SK-N-SH (cell line): ENCODE data around the gene UBASH3B.

Source experiments
- TF ChIP-seq, protein P1 (sequence below): fragments of 200-600 bp; sonication (generic); IDR thresholded peaks from 2 replicates; pipeline ENCODE4 v1.6.1; 2017; ENCODE audit warnings: antibody characterized with exemption, mild to moderate bottlenecking, moderate library complexity
- TF ChIP-seq, protein P2 (sequence below): IDR thresholded peaks from 2 replicates; pipeline ENCODE4 v1.6.1; 2012; ENCODE audit warnings: mild to moderate bottlenecking, low read depth, low read length, moderate library complexity

DNA sequence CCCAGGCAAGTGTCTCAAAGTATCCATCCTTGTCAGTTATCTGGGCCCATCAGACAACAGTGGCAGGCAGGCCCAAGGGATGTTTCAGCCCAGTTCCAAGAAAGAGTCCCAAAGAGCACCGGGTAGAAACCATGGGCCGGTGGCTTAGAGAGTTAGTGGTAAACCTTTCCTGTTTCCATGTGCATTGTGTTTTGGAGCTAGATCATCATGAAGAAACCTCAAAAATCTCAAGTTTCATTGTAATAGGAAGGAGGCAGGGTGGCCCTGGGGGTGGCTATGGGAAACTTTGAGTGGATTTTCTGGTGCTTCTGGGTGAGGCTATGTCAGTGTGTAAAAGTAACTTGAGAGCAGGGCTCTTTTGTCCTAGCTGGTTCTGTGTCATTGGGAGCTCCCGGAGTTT is 68.1 kb downstream of the UBASH3B start:
- TF ChIP-seq, protein P1, sequence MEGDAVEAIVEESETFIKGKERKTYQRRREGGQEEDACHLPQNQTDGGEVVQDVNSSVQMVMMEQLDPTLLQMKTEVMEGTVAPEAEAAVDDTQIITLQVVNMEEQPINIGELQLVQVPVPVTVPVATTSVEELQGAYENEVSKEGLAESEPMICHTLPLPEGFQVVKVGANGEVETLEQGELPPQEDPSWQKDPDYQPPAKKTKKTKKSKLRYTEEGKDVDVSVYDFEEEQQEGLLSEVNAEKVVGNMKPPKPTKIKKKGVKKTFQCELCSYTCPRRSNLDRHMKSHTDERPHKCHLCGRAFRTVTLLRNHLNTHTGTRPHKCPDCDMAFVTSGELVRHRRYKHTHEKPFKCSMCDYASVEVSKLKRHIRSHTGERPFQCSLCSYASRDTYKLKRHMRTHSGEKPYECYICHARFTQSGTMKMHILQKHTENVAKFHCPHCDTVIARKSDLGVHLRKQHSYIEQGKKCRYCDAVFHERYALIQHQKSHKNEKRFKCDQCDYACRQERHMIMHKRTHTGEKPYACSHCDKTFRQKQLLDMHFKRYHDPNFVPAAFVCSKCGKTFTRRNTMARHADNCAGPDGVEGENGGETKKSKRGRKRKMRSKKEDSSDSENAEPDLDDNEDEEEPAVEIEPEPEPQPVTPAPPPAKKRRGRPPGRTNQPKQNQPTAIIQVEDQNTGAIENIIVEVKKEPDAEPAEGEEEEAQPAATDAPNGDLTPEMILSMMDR: no peak
- TF ChIP-seq, protein P2, sequence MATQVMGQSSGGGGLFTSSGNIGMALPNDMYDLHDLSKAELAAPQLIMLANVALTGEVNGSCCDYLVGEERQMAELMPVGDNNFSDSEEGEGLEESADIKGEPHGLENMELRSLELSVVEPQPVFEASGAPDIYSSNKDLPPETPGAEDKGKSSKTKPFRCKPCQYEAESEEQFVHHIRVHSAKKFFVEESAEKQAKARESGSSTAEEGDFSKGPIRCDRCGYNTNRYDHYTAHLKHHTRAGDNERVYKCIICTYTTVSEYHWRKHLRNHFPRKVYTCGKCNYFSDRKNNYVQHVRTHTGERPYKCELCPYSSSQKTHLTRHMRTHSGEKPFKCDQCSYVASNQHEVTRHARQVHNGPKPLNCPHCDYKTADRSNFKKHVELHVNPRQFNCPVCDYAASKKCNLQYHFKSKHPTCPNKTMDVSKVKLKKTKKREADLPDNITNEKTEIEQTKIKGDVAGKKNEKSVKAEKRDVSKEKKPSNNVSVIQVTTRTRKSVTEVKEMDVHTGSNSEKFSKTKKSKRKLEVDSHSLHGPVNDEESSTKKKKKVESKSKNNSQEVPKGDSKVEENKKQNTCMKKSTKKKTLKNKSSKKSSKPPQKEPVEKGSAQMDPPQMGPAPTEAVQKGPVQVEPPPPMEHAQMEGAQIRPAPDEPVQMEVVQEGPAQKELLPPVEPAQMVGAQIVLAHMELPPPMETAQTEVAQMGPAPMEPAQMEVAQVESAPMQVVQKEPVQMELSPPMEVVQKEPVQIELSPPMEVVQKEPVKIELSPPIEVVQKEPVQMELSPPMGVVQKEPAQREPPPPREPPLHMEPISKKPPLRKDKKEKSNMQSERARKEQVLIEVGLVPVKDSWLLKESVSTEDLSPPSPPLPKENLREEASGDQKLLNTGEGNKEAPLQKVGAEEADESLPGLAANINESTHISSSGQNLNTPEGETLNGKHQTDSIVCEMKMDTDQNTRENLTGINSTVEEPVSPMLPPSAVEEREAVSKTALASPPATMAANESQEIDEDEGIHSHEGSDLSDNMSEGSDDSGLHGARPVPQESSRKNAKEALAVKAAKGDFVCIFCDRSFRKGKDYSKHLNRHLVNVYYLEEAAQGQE: no peak
